GM12875 (cell line): ENCODE data around the gene AGAP3.

Experiments used
- H3K4me3 ChIP-seq: one replicate; pipeline ENCODE4 v1.5.1; 2011; ENCODE audit warnings: low read depth, low read length, control low read depth
- CTCF ChIP-seq: IDR thresholded peaks from 2 replicates; pipeline ENCODE4 v1.5.1; 2011; ENCODE audit warnings: low read depth, mild to moderate bottlenecking, control low read depth, inconsistent platforms, low read length, moderate library complexity, borderline replicate concordance; ENCODE audit not compliant: insufficient read depth

Gene AGAP3

GRCh38 chr7:151063212-151063561 lies 23.1 kb upstream of the AGAP3 start:
- no peak for TF ChIP-seq CTCF
- H3K4me3 ChIP-seq: no peak overlapping the region

GRCh38 chr7:151064454-151064853 lies 21.8 kb upstream of the AGAP3 start:
- no peak for TF ChIP-seq CTCF
- no peak overlapping the region for H3K4me3 ChIP-seq

GRCh38 chr7:151064993-151065392 lies 21.3 kb upstream of the AGAP3 start:
- TF ChIP-seq CTCF: no peak
- H3K4me3 ChIP-seq: no peak overlapping the region

GRCh38 chr7:151065516-151065915 lies 20.8 kb upstream of the AGAP3 start:
- TF ChIP-seq CTCF: no peak
- H3K4me3 ChIP-seq: no peak overlapping the region

GRCh38 chr7:151066273-151066974 lies 19.9 kb upstream of the AGAP3 start:
- TF ChIP-seq CTCF: no peak

GRCh38 chr7:151068069-151068773 lies 18.1 kb upstream of the AGAP3 start:
- no peak for TF ChIP-seq CTCF
- no peak overlapping the region for H3K4me3 ChIP-seq

More at GRCh38 chr7:151066273-151066974, 19.9 kb upstream of the AGAP3 start:
- H3K4me3 ChIP-seq: no peak overlapping the region
